Natural killer cell (primary cell): ENCODE measurements around the gene CREB3. TPM values are rescaled to one million over a fixed set of nuclear protein-coding genes. Genes with fewer than 3 reads are reported as not detected.

Source experiments
- ATAC-seq, 3 donors: fragments of 150-1000 bp in 2 of 3; fragments of 200-7000 bp in 1 of 3; cut with Tn5 transposase; 1 replicate in 1 of 3; 2 replicates in 2 of 3; pipeline ENCODE4 v1.10.0; 2021; ENCODE audit warnings: mild to moderate bottlenecking in 2 of 3, moderate library complexity in 2 of 3
- DNase-seq, 2 donors: peaks; one replicate each; pipeline versions ENCODE4 v3.0.0 to v3.0.0-alpha.2; 2013 to 2021; ENCODE audit warnings: mixed read lengths in 1 of 2
- H3K27ac ChIP-seq: one replicate; pipeline ENCODE4 v1.5.1; 2013; ENCODE audit warnings: mild to moderate bottlenecking, low read length
- H3K27me3 ChIP-seq: one replicate; pipeline ENCODE4 v1.6.1; 2013; ENCODE audit warnings: low read length; ENCODE audit not compliant: control insufficient read depth, insufficient read depth
- H3K36me3 ChIP-seq: one replicate; pipeline ENCODE4 v1.6.1; 2013; ENCODE audit warnings: low read length; ENCODE audit not compliant: control insufficient read depth, insufficient read depth
- H3K4me1 ChIP-seq: one replicate; pipeline ENCODE4 v1.6.1; 2013; ENCODE audit warnings: low read length; ENCODE audit not compliant: control insufficient read depth, insufficient read depth
- H3K4me3 ChIP-seq: one replicate; pipeline ENCODE4 v1.5.1; 2013; ENCODE audit warnings: low read length
- H3K9me3 ChIP-seq: one replicate; pipeline ENCODE4 v1.6.1; 2013; ENCODE audit warnings: low read length; ENCODE audit not compliant: control insufficient read depth, insufficient read depth
- H3K27ac Mint-ChIP-seq, 2 donors: one replicate each; pipeline ENCODE4 v1.8.0; 2022; ENCODE audit warnings: mild to moderate bottlenecking in 2 of 2, mixed read lengths in 2 of 2, moderate library complexity in 1 of 2
- H3K27me3 Mint-ChIP-seq, 2 donors: one replicate each; pipeline ENCODE4 v1.8.0; 2022; ENCODE audit warnings: low read depth in 2 of 2, mixed read lengths in 2 of 2
- H3K36me3 Mint-ChIP-seq: one replicate; pipeline ENCODE4 v1.8.0; 2022; ENCODE audit warnings: mixed read lengths
- H3K4me1 Mint-ChIP-seq, 2 donors: one replicate each; pipeline ENCODE4 v1.8.0; 2022; ENCODE audit warnings: mixed read lengths in 2 of 2
- H3K4me3 Mint-ChIP-seq: one replicate; pipeline ENCODE4 v1.8.0; 2022; ENCODE audit warnings: mild to moderate bottlenecking, moderate library complexity, mixed read lengths
- H3K9me3 Mint-ChIP-seq, 2 donors: one replicate each; pipeline ENCODE4 v1.8.0; 2022; ENCODE audit warnings: mixed read lengths in 2 of 2
- intact Hi-C: fragments of 100-400 bp; cut with micrococcal nuclease; formaldehyde crosslinking; loops from one replicate; pipeline ENCODE4 v1.14.2; 2022
- total RNA-seq, 4 donors: library from RNA; stranded (reverse); fragments of 120-200 nt in 1 of 4; gene quantifications; one replicate each; pipeline versions ENCODE4 v1.2.3 to v1.2.4, GENCODE V29; 2013 to 2022
- TF ChIP-seq, protein P1 (sequence below): fragments of 200-600 bp; IDR thresholded peaks from one replicate; pipeline ENCODE4 v1.8.0; 2022; ENCODE audit warnings: antibody characterized with exemption

CREB3 gene
- total RNA-seq, 3 donors from 2014 or later (not counting 1 experiment from before 2014, with no cell fraction given) = 15.7 to 19.7 (median 18.8) TPM

DNA sequence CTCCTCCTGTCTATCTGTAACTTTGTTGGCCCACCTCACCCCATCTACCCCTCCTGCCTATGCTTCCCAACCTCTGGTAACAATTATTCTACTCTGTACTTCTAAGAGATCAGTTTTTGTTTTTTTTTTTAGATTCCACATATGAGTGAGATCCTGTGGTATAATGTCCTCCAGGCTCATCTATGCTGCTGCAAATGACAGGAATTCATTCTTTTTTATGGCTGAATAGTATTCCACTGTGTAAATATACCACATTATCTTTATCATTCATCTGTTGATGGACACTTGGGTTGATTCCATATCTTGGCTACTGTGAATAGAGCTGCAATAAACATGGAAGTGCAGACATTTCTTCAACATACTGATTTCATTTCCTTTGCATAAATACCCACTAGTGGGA is 51.0 kb downstream of the CREB3 start:
- Mint-ChIP-seq H3K27ac (no peak overlapping the region), H3K4me1 (no peaks in the 10 kb centered on the region), H3K4me3 (no peak overlapping the region), H3K36me3 (no peaks in the 10 kb centered on the region), H3K27me3 (no peaks in the 10 kb centered on the region), H3K9me3 (no peaks in the 10 kb centered on the region)
- ATAC-seq (no peak), DNase-seq (no peak)
- Histone ChIP-seq H3K36me3 (peaks cover 6% of the 10 kb centered on the region), H3K9me3 (no peaks in the 10 kb centered on the region), H3K27me3 (no peaks in the 10 kb centered on the region), H3K4me3 (no peak overlapping the region), H3K4me1 (no peaks in the 10 kb centered on the region), H3K27ac (no peak overlapping the region)
- TF ChIP-seq, protein P1, sequence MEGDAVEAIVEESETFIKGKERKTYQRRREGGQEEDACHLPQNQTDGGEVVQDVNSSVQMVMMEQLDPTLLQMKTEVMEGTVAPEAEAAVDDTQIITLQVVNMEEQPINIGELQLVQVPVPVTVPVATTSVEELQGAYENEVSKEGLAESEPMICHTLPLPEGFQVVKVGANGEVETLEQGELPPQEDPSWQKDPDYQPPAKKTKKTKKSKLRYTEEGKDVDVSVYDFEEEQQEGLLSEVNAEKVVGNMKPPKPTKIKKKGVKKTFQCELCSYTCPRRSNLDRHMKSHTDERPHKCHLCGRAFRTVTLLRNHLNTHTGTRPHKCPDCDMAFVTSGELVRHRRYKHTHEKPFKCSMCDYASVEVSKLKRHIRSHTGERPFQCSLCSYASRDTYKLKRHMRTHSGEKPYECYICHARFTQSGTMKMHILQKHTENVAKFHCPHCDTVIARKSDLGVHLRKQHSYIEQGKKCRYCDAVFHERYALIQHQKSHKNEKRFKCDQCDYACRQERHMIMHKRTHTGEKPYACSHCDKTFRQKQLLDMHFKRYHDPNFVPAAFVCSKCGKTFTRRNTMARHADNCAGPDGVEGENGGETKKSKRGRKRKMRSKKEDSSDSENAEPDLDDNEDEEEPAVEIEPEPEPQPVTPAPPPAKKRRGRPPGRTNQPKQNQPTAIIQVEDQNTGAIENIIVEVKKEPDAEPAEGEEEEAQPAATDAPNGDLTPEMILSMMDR = no peak
- intact Hi-C loops = no loop called here

Other genes starting within 250 kb of the CREB3 start
- gene RUSC2, start 242.6 kb upstream of the CREB3 start, total RNA-seq = 1 to 10 TPM; 2.0 to 7.9 (median 2.5) TPM
- 10 to 100 TPM; 40.7 to 72.5 (median 47.5) TPM for gene TESK1, start 127.4 kb upstream of the CREB3 start, total RNA-seq
- 10 to 100 TPM; 27.0 to 48.1 (median 32.3) TPM for gene CD72, start 114.3 kb upstream of the CREB3 start, total RNA-seq
- 1 to 10 TPM in 2 of 3 donors, not detected in 1; 1.2 to 1.4 TPM for gene SIT1, start 81.7 kb upstream of the CREB3 start, total RNA-seq
- gene RMRP, start 74.6 kb upstream of the CREB3 start, total RNA-seq = 1,000 to 10,000 TPM; 5,042 to 6,602 (median 5,874) TPM
- 10 to 100 TPM; 30.9 to 37.9 (median 36.8) TPM for gene CCDC107, start 74.4 kb upstream of the CREB3 start, total RNA-seq
- 1 to 10 TPM; 1.3 to 3.2 (median 1.5) TPM for gene ARHGEF39, start 67.5 kb upstream of the CREB3 start, total RNA-seq
- gene CA9, start 58.7 kb upstream of the CREB3 start, total RNA-seq = not detected
- 10 to 100 TPM; 20.9 to 23.8 (median 22.9) TPM for gene TPM2, start 42.7 kb upstream of the CREB3 start, total RNA-seq
- 100 to 1,000 TPM; 509 to 552 (median 528) TPM for gene TLN1, start 471 bp upstream of the CREB3 start, total RNA-seq
- 100 to 1,000 TPM in 2 of 3 donors, 10 to 100 TPM in 1; 76.4 to 118 (median 101) TPM for gene GBA2, start 16.6 kb downstream of the CREB3 start, total RNA-seq
- 10 to 100 TPM; 22.3 to 26.4 (median 23.3) TPM for gene RGP1, start 16.6 kb downstream of the CREB3 start, total RNA-seq
- not detected for gene MSMP, start 21.6 kb downstream of the CREB3 start, total RNA-seq
- gene NPR2, start 58.9 kb downstream of the CREB3 start, total RNA-seq = 1 to 10 TPM; 2.1 to 2.7 (median 2.4) TPM
- gene SPAG8, start 79.6 kb downstream of the CREB3 start, total RNA-seq = 1 to 10 TPM; 2.0 to 2.4 (median 2.1) TPM
- 10 to 100 TPM; 25.8 to 27.5 (median 25.9) TPM for gene HINT2, start 82.4 kb downstream of the CREB3 start, total RNA-seq
- not detected for gene FAM221B, start 96.1 kb downstream of the CREB3 start, total RNA-seq
- gene TMEM8B, start 96.6 kb downstream of the CREB3 start, total RNA-seq = 1 to 10 TPM; 5.2 to 7.8 (median 5.4) TPM
- not detected for gene OR13J1, start 137.7 kb downstream of the CREB3 start, total RNA-seq
- not detected for gene HRCT1, start 173.5 kb downstream of the CREB3 start, total RNA-seq
- not detected for gene SPAAR, start 176.8 kb downstream of the CREB3 start, total RNA-seq
- not detected for gene OR2S2, start 225.5 kb downstream of the CREB3 start, total RNA-seq